Uterus (tissue), 4 donors: ENCODE results near the gene DYNLT1. TPM values are rescaled to one million over a fixed set of nuclear protein-coding genes. Genes with fewer than 3 reads are reported as not detected.

Experiments used
- DNase-seq, 2 donors: peaks; one replicate each; pipeline ENCODE4 v3.0.0-alpha.2; 2019 to 2020
- H3K27ac ChIP-seq, 2 donors: fragments of 200-600 bp; sonication (generic); 1 replicate in 1 of 2; 2 replicates in 1 of 2; pipeline ENCODE4 v1.5.1; 2016 to 2018
- H3K27me3 ChIP-seq, 2 donors: fragments of 200-600 bp; sonication (generic); one replicate each; pipeline ENCODE4 v1.5.1; 2018 to 2019; ENCODE audit warnings: control low read depth in 1 of 2
- H3K36me3 ChIP-seq, 2 donors: fragments of 200-600 bp; sonication (generic); one replicate each; pipeline ENCODE4 v1.5.1; 2019; ENCODE audit warnings: control low read depth in 1 of 2
- H3K4me1 ChIP-seq, 2 donors: fragments of 200-600 bp; sonication (generic); one replicate each; pipeline ENCODE4 v1.5.1; 2018 to 2019; ENCODE audit warnings: control low read depth in 1 of 2
- H3K4me3 ChIP-seq, 2 donors: fragments of 200-600 bp; sonication (generic); 1 replicate in 1 of 2; 2 replicates in 1 of 2; pipeline ENCODE4 v1.5.1; 2018 to 2019; ENCODE audit warnings: mild to moderate bottlenecking in 1 of 2
- H3K9me3 ChIP-seq, 2 donors: fragments of 200-600 bp; sonication (generic); one replicate each; pipeline ENCODE4 v1.5.1; 2019; ENCODE audit warnings: control low read depth in 1 of 2
- CTCF ChIP-seq, 4 experiments: fragments of 200-600 bp in 2 of 4; fragments of 450-650 bp in 2 of 4; sonication (generic) in 2 of 4; IDR thresholded peaks; one replicate each; pipeline ENCODE4 v1.5.1; 2016 to 2019; ENCODE audit warnings: antibody characterized with exemption in 4 of 4, mild to moderate bottlenecking in 2 of 4, moderate library complexity in 1 of 4
- POLR2A ChIP-seq, 2 donors: fragments of 450-650 bp; IDR thresholded peaks; one replicate each; pipeline ENCODE4 v1.6.1; 2016; ENCODE audit warnings: antibody characterized with exemption in 2 of 2, mild to moderate bottlenecking in 1 of 2, moderate library complexity in 1 of 2
- intact Hi-C: fragments of 100-400 bp; cut with DNase I; formaldehyde crosslinking; loops from one replicate; pipeline ENCODE4 v1.15.1; 2023; ENCODE audit warnings: low total_unique reads
- total RNA-seq, 4 donors: library from RNA; depleted of rRNA in 3 of 4; stranded (reverse); fragments of >200 nt in 3 of 4; gene quantifications; one replicate each; pipeline versions ENCODE4 v1.1.0 to v1.2.4, GENCODE V29; 2014 to 2023
- donor health status: DM: yes; HTN: yes; CAD: no.

DYNLT1 gene
- total RNA-seq, 4 donors from 2014 or later = 68.2 to 134 (median 114) TPM

- Histone ChIP-seq H3K27ac (peak overlapping the region; percentile 68 to 74), H3K4me3 (no peak overlapping the region), H3K4me1 (peaks cover 0 to 4% of the 10 kb centered on the region in 2 donors), H3K27me3 (no peaks in the 10 kb centered on the region), H3K36me3 (no peaks in the 10 kb centered on the region), H3K9me3 (no peaks in the 10 kb centered on the region)
- no peak for TF ChIP-seq POLR2A (IDR thresholded peaks at IDR 0.05)
- TF ChIP-seq CTCF (IDR thresholded peaks at IDR 0.05) = no peak
- peak; percentile 50 to 73 for DNase-seq
- intact Hi-C loops = no loop called here
These were observed 13.5 kb downstream of the DYNLT1 start for GRCh38 chr6:158630938-158631616.

DNA sequence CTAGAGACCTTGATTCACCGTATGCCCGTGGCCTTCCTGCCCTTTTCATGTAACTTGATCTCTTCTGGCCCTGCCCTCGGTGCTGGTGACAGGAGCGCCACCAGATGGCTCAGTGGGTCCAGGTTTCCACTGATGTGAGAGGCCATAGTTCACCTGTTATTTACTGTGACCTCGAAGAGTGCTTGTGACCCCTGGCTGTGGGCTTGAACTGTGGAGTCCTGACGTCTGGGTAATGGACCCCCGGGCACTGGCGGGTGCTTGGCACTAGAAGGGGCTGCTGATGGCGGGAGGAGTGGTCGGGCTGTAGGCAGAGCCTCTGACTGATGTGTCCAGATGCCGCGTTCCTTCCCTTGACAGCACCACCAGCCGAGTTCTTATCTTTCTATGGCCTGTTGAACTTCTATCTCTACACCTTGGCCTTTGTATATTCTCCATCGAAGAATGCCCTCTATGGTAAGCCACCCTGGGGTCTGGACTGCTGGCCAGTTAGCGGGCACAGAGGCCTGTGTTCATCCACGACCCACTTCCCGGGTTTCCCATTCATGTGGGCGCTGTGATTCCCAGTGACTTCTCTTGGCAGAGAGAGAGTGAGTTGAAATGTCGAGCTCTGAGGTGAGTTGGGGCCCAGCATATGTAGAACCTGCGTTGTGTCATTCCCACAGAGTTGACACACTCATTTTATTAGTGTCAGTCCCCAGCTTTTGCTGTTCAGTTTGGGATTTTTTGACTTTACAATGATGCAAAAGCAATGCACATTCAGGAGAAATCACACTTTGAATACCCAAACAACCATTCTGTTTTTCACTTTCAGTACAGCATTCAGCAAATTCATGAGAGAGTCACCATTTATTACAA, 14.9 kb downstream of the DYNLT1 start:
- Histone ChIP-seq H3K9me3 (no peaks in the 10 kb centered on the region), H3K4me3 (no peak overlapping the region), H3K36me3 (no peaks in the 10 kb centered on the region), H3K27me3 (no peaks in the 10 kb centered on the region), H3K27ac (peak overlapping the region in 1 of 2 donors; percentile 74), H3K4me1 (peaks cover 0 to 4% of the 10 kb centered on the region in 2 donors)
- DNase-seq = peak in 1 of 2 donors; percentile 14
- intact Hi-C loops = no loop called here
- TF ChIP-seq POLR2A (IDR thresholded peaks at IDR 0.05) (no peak), CTCF (IDR thresholded peaks at IDR 0.05) (no peak)

DNA sequence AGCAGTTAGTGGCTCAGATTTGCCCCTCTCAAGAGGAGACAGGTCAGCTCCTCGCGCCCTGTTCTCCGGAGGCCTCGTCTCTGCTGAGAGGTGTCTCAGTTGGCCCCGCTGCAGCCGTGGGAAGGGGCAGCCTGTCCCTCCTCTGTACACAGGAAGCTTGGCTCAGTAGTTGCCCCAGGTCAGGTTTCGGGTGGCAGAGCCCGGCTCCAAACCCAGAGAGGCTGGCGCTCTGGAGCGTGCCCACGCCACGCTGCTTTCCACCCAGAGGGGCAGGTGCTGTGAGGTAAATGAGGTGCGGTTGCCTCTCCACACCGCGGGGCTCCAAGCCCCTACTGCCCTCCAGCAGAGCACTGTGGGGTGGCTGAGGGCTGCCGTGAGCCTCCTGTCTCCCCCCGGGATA, 16.0 kb downstream of the DYNLT1 start:
- H3K4me1 ChIP-seq = peaks cover 0 to 4% of the 10 kb centered on the region in 2 donors
- H3K36me3 ChIP-seq = no peaks in the 10 kb centered on the region
- no peaks in the 10 kb centered on the region for H3K27me3 ChIP-seq
- H3K27ac ChIP-seq = no peak overlapping the region
- DNase-seq = no peak
- H3K4me3 ChIP-seq = no peak overlapping the region
- intact Hi-C loops = no loop called here
- TF ChIP-seq POLR2A (IDR thresholded peaks at IDR 0.05) = no peak
- TF ChIP-seq CTCF (IDR thresholded peaks at IDR 0.05) = no peak
- no peaks in the 10 kb centered on the region for H3K9me3 ChIP-seq

DNA sequence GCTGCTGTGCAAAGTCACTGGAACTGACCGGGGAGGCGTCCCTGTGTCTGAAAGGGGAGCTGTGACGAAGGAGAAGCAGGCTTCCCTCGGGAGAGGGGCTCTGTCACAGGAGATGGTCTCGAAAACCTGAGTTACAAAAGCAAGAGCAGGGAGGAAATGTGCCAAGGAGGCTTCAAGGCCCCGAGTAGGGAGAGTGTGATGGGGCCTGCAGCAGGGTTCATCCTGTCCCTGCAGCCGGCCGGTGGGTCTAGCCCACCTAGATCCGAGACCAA, 16.7 kb downstream of the DYNLT1 start:
- H3K36me3 ChIP-seq = no peaks in the 10 kb centered on the region
- peaks cover 0 to 4% of the 10 kb centered on the region in 2 donors for H3K4me1 ChIP-seq
- TF ChIP-seq POLR2A (IDR thresholded peaks at IDR 0.05) (no peak), CTCF (IDR thresholded peaks at IDR 0.05) (no peak)
- no peak overlapping the region for H3K4me3 ChIP-seq
- no peaks in the 10 kb centered on the region for H3K27me3 ChIP-seq
- H3K27ac ChIP-seq = no peak overlapping the region
- intact Hi-C loops = no loop called here
- DNase-seq = no peak
- H3K9me3 ChIP-seq = no peaks in the 10 kb centered on the region
